ENCODE results near the gene ARL16.

The ARL16 gene

GRCh38 chr17:81641825-81642489 is 41.6 kb downstream of the ARL16 start:
- no peak for FAIRE-seq

DNA sequence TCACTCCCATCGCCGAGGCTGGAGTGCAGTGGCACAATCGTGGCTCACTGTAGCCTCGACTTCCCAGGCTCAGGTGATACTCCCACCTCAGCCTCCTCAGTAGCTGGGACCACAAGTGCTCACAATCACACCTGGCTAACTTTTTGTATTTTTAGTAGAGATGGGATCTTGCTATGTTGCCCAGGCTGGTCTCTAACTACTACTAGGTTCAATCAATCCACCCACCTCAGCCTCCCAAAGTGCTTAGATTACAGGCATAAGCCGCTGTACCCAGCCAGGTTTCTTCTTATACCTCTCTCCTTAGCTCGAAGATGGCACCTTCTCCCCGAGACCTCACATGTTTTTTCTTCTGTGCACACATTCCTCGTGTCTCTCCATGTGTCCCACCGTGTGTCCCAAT is 43.6 kb downstream of the ARL16 start:
- no peak for FAIRE-seq

DNA sequence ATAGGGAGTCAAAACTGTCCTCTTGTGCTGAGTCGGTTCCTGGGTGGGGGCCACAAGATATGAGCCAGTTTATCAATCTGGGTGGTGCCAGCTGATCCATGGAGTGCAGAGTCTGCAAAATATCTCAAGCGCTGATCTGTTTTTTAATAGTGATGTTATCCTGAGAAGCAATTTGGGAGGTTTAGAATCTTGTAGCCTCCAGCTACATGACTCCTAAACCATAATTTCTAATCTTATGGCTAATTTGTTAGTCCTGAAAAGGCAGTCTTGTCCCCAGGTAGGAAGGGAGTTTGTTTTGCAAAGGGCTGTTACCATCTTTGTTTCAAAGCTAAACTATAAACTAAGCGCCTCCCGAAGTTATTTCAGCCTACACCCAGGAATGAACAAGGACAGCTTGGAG is 44.9 kb downstream of the ARL16 start:
- FAIRE-seq = no peak

DNA sequence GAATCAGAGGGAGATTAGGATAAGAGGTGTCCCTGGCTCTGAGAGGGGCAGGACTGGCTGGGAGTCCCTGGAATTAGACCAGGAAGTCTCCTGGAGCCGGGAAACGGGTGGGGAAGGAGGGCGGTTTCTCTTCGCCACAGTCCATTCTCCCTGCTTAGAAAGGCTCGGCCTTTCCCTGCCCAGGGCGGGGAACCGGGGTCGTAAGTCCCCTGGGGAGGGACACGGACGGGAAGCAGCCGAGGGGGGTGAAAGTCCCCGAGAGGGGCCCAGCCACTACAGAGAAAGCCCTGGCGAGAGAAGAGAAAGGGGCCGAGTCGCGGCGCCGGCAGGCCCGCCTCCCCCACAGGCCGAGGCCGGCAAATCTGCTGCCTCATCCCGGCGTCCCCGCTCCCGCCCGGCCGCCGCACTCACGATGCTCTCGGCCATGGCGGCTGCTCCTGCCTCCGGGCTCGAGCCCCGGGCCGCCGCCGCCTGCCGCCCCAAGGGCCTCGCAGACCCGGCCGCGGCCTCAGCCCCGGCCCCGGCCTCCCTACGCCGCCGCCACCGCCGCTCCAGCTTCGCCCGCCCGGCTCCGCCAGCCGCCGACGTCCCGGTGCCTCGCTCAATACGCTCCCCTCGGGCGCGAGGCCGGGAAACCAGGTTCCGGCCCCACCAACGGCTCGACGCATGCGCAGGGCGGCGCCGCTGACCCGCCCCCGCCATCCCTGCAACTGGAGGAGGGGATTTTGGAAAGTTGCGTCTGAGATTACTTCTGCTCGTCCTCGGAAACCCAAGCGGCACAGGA is 46.9 kb downstream of the ARL16 start, which contains the start of the genes NPLOC4 and TSPAN10:
TSS of gene NPLOC4 (minus strand) at position 608 of the 784 bp plus-strand sequence. CDS start at position 426, 182 bp downstream.
TSS of gene TSPAN10 (plus strand) at position 692 of the 784 bp plus-strand sequence. CDS start 5,217 bp downstream, outside the sequence.
- no peak for FAIRE-seq

DNA sequence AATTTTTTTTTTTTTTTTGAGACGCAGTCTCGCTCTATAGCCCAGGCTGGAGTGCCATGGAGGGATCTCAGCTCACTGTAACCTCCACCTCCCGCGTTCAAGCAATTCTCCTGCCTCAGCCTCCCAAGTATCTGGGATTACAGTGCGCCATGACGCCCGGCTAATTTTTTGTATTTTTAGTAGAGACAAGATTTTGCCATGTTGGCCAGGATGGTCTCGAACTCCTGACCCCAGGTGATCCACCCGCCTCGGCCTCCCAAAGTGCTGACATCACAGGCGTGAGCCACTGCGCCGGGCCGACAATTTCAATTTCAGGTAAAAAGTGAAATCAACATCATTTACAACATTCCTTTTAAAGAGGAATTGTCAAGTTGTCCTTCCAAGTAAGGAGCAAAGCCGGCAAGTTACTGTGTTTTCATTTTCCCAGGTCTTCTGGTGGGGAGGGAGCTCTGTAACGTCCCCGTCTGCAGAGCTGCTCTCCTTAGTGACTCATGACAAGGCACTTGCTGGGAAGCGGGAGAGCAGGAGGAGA is 47.6 kb downstream of the ARL16 start:
- FAIRE-seq = no peak

- FAIRE-seq = no peak
Measured at GRCh38 chr17:81635431-81635830, 48.2 kb downstream of the ARL16 start.

DNA sequence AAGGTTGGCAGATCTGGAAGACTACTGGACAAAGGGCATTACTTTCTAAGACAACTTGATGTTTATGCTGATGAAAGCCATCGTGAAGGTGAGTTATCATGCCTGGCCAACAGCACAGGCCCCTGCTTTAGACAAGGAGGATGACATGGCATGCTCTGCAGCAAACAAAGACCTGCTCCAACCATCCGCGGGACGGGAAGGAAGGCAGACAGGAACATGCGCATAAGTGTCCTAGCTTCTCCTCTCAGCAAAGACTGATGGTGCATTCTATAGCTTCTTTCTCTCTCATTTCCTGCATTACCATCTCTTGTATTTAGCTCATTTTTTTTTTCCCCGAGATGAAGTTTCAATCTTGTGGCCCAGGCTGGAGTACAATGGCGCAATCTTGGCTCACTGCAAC is 52.1 kb downstream of the ARL16 start:
- FAIRE-seq = no peak
